Measurements from ENCODE around the gene BAG1. TPM values are rescaled to one million over a fixed set of nuclear protein-coding genes. Genes with fewer than 3 reads are reported as not detected.

BAG1 gene
- polyA plus RNA-seq, 1 experiment = 17.7 TPM

- DNase-seq (ENCODE audit: low read depth) = no peak
- CTCF ChIA-PET = interaction anchor here (0.8 to 1.4 kb wide), 6 partner anchors 11 to 177 kb away, joined by 3 to 6 read pairs (median 4); no protein-coding TSS in a partner anchor
Observed at GRCh38 chr9:33289936-33290246, 25.4 kb upstream of the BAG1 start.

GRCh38 chr9:33289496-33289895, 25.0 kb upstream of the BAG1 start:
- TF ChIP-seq CTCF (IDR thresholded peaks at IDR 0.05; ENCODE audit: insufficient read depth, low read depth, low read length) = no peak
- POLR2A ChIA-PET = interaction anchor here (0.6 kb wide), 1 partner anchor 182 kb away, joined by 7 read pairs; no protein-coding TSS in a partner anchor
- Histone ChIP-seq H3K27me3 (ENCODE audit: control insufficient read depth, insufficient read depth, low read length) (no peaks in the 10 kb centered on the region), H3K36me3 (ENCODE audit: control insufficient read depth, insufficient read depth, low read length) (0 out of 2 replicates have a peak, but pooled peaks cover 2% of the 10 kb centered on the region), H3K4me3 (ENCODE audit: low read depth, low read length) (peak overlapping the region; percentile 81)
- DNase-seq (ENCODE audit: low read depth) = no peak
- CTCF ChIA-PET = interaction anchor here (0.8 to 1.4 kb wide), 5 partner anchors 11 to 177 kb away, joined by 3 to 5 read pairs (median 4); no protein-coding TSS in a partner anchor

More at GRCh38 chr9:33289936-33290246, 25.4 kb upstream of the BAG1 start:
- Histone ChIP-seq H3K4me3 (ENCODE audit: low read depth, low read length) (peak overlapping the region; percentile 81), H3K27me3 (ENCODE audit: control insufficient read depth, insufficient read depth, low read length) (no peaks in the 10 kb centered on the region), H3K36me3 (ENCODE audit: control insufficient read depth, insufficient read depth, low read length) (peaks cover 5% of the 10 kb centered on the region; the same call in 1 of the 2 replicates)
- no peak for TF ChIP-seq CTCF (IDR thresholded peaks at IDR 0.05; ENCODE audit: insufficient read depth, low read depth, low read length)
- POLR2A ChIA-PET = interaction anchor here (0.5 to 0.8 kb wide), 4 partner anchors 42 to 265 kb away, joined by 3 to 7 read pairs (median 4); partner anchors contain the start of gene DNAJA1

GRCh38 chr9:33288828-33289483, 24.4 kb upstream of the BAG1 start:
- ChIA-PET CTCF (interaction anchor here (1.4 kb wide), 1 partner anchor 10 kb away, joined by 5 read pairs; no protein-coding TSS in a partner anchor), POLR2A (no interaction called here)
- Histone ChIP-seq H3K36me3 (ENCODE audit: control insufficient read depth, insufficient read depth, low read length) (0 out of 2 replicates have a peak, but pooled peaks cover 1% of the 10 kb centered on the region), H3K4me3 (ENCODE audit: low read depth, low read length) (no peak overlapping the region), H3K27me3 (ENCODE audit: control insufficient read depth, insufficient read depth, low read length) (no peaks in the 10 kb centered on the region)
- DNase-seq (ENCODE audit: low read depth) = no peak
- TF ChIP-seq CTCF (IDR thresholded peaks at IDR 0.05; ENCODE audit: insufficient read depth, low read depth, low read length) = no peak

- no peak for DNase-seq (ENCODE audit: low read depth)
- TF ChIP-seq CTCF (IDR thresholded peaks at IDR 0.05; ENCODE audit: insufficient read depth, low read depth, low read length) = no peak
- ChIA-PET POLR2A (no interaction called here), CTCF (interaction anchor here (0.9 to 2.3 kb wide), 5 partner anchors 10 to 178 kb away, joined by 3 to 25 read pairs (median 4); no protein-coding TSS in a partner anchor)
- Histone ChIP-seq H3K27me3 (ENCODE audit: control insufficient read depth, insufficient read depth, low read length) (no peaks in the 10 kb centered on the region), H3K4me3 (ENCODE audit: low read depth, low read length) (no peak overlapping the region), H3K36me3 (ENCODE audit: control insufficient read depth, insufficient read depth, low read length) (peaks cover 3% of the 10 kb centered on the region; the same call in 1 of the 2 replicates)
Observed at GRCh38 chr9:33288235-33288634, 23.7 kb upstream of the BAG1 start.

- no peaks in the 10 kb centered on the region for H3K27me3 ChIP-seq (ENCODE audit: control insufficient read depth, insufficient read depth, low read length)
- ChIA-PET CTCF (interaction anchor here (0.7 to 2.3 kb wide), 19 partner anchors 9 to 202 kb away, joined by 3 to 25 read pairs (median 4); partner anchors contain the start of genes AQP3, BAG1 and CHMP5), POLR2A (no interaction called here)
- H3K4me3 ChIP-seq (ENCODE audit: low read depth, low read length) = no peak overlapping the region
- DNase-seq (ENCODE audit: low read depth) = peak; percentile 15
- TF ChIP-seq CTCF (IDR thresholded peaks at IDR 0.05; ENCODE audit: insufficient read depth, low read depth, low read length) = peak; percentile 85
- H3K36me3 ChIP-seq (ENCODE audit: control insufficient read depth, insufficient read depth, low read length) = peaks cover 5% of the 10 kb centered on the region
Observed at GRCh38 chr9:33287087-33287490, 22.6 kb upstream of the BAG1 start.

All from BJ (cell line).